Measurements from ENCODE around the gene FAM168A. TPM values are rescaled to one million over a fixed set of nuclear protein-coding genes. Genes with fewer than 3 reads are reported as not detected.

The FAM168A gene
- total RNA-seq, 1 experiment from 2014 or later, result 62.8 TPM

GRCh38 chr11:73537969-73538368 is 59.9 kb downstream of the FAM168A start:
- in situ Hi-C loops (cut with HindIII; ENCODE audit: low pct_unique_long_range_greater_than_20kb, low sequenced_read_pairs), result no loop called here
- DNase-seq (ENCODE audit: low read depth, low spot score) (no peak), ATAC-seq (no peak)
- Histone ChIP-seq H3K27me3 (ENCODE audit: control insufficient read depth, insufficient read depth, low read length) (no peaks in the 10 kb centered on the region), H3K4me3 (ENCODE audit: low read depth in 2 of 2, low read length in 2 of 2) (no peak overlapping the region), H3K9me3 (ENCODE audit: control insufficient read depth, insufficient read depth, low read depth, low read length) (no peaks in the 10 kb centered on the region), H3K36me3 (ENCODE audit: control insufficient read depth, insufficient read depth, low read length) (no peaks in the 10 kb centered on the region), H3K27ac (ENCODE audit: low read length) (no peak overlapping the region), H3K4me1 (ENCODE audit: control insufficient read depth, insufficient read depth, low read length) (no peaks in the 10 kb centered on the region)
- TF ChIP-seq REST (IDR thresholded peaks at IDR 0.05; ENCODE audit: insufficient read depth in 1 of 2, low read depth in 2 of 2, low read length in 1 of 2) (no peak), TCF7L2 (IDR thresholded peaks at IDR 0.05; ENCODE audit: low read depth, low read length) (no peak), POLR2AphosphoS5 (IDR thresholded peaks at IDR 0.05; ENCODE audit: low read depth, low read length) (no peak), SIN3A (IDR thresholded peaks at IDR 0.05; ENCODE audit: borderline replicate concordance, insufficient read depth, low read depth, low read length) (no peak), CTCF (IDR thresholded peaks at IDR 0.05) (no peak)
- ChIA-PET CTCF (no interaction called here), POLR2A (no interaction called here)
- BruUV-seq (replicated peaks), result no TSS peak
- intact Hi-C loops (cut with micrococcal nuclease; ENCODE audit: unreplicated experiment), result no loop called here

- H3K4me3 ChIP-seq (ENCODE audit: low read depth in 2 of 2, low read length in 2 of 2), result no peak overlapping the region
- H3K27me3 ChIP-seq (ENCODE audit: control insufficient read depth, insufficient read depth, low read length), result no peaks in the 10 kb centered on the region
- H3K9me3 ChIP-seq (ENCODE audit: control insufficient read depth, insufficient read depth, low read depth, low read length), result no peaks in the 10 kb centered on the region
- DNase-seq (ENCODE audit: low read depth, low spot score), result no peak
- no peaks in the 10 kb centered on the region for H3K4me1 ChIP-seq (ENCODE audit: control insufficient read depth, insufficient read depth, low read length)
- no peaks in the 10 kb centered on the region for H3K36me3 ChIP-seq (ENCODE audit: control insufficient read depth, insufficient read depth, low read length)
- no peak for ATAC-seq
- in situ Hi-C loops (cut with HindIII; ENCODE audit: low pct_unique_long_range_greater_than_20kb, low sequenced_read_pairs) (no loop called here), intact Hi-C loops (cut with micrococcal nuclease; ENCODE audit: unreplicated experiment) (no loop called here)
- TF ChIP-seq POLR2AphosphoS5 (IDR thresholded peaks at IDR 0.05; ENCODE audit: low read depth, low read length) (no peak), REST (IDR thresholded peaks at IDR 0.05; ENCODE audit: insufficient read depth in 1 of 2, low read depth in 2 of 2, low read length in 1 of 2) (no peak), TCF7L2 (IDR thresholded peaks at IDR 0.05; ENCODE audit: low read depth, low read length) (no peak), CTCF (IDR thresholded peaks at IDR 0.05) (no peak), SIN3A (IDR thresholded peaks at IDR 0.05; ENCODE audit: borderline replicate concordance, insufficient read depth, low read depth, low read length) (no peak)
- no TSS peak for BruUV-seq (replicated peaks)
- no peak overlapping the region for H3K27ac ChIP-seq (ENCODE audit: low read length)
- ChIA-PET POLR2A (interaction anchor here (0.6 kb wide), 1 partner anchor 412 kb away, joined by 5 read pairs; no protein-coding TSS in a partner anchor), CTCF (interaction anchor here (0.6 kb wide), 1 partner anchor 73 kb away, joined by 4 read pairs; no protein-coding TSS in a partner anchor)
Measured at GRCh38 chr11:73536961-73537360, 61.0 kb downstream of the FAM168A start.
